HepG2 (cell line): ENCODE data around the gene R3HCC1L. TPM values are rescaled to one million over a fixed set of nuclear protein-coding genes. Genes with fewer than 3 reads are reported as not detected.
A peak's percentile ranks its signal among the peaks of the same experiment; 100 is the strongest.

Experiments used
- CBFB ChIP-seq: sonication (generic); formaldehyde crosslinking; IDR thresholded peaks from 2 replicates; pipeline ENCODE4 v1.4.0; 2020; ENCODE audit warnings: missing genetic modification reagents
- GABPA ChIP-seq, 2 experiments: IDR thresholded peaks; 2 replicates each; pipeline ENCODE4 v1.6.1; 2011 to 2016; ENCODE audit warnings: low read depth in 2 of 2, low read length in 1 of 2, missing biosample characterization in 1 of 2, missing genetic modification characterization in 1 of 2
- GABPB1 ChIP-seq: IDR thresholded peaks from 2 replicates; pipeline ENCODE4 v1.6.1; 2016; ENCODE audit warnings: mild to moderate bottlenecking, missing genetic modification reagents, moderate library complexity, missing compliant biosample characterization
- GFI1 ChIP-seq: sonication (generic); formaldehyde crosslinking; IDR thresholded peaks from 2 replicates; pipeline ENCODE4 v1.5.0; 2020; ENCODE audit warnings: missing genetic modification reagents, mild to moderate bottlenecking, borderline replicate concordance
- ISL2 ChIP-seq: sonication (generic); formaldehyde crosslinking; IDR thresholded peaks from 2 replicates; pipeline ENCODE4 v1.5.0; 2020; ENCODE audit warnings: missing genetic modification reagents
- KMT2A ChIP-seq: sonication (generic); formaldehyde crosslinking; IDR thresholded peaks from 2 replicates; pipeline ENCODE4 v1.4.0; 2020; ENCODE audit warnings: missing genetic modification reagents
- MEIS2 ChIP-seq: sonication (generic); formaldehyde crosslinking; IDR thresholded peaks from 2 replicates; pipeline ENCODE4 v1.9.0; 2021; ENCODE audit warnings: mild to moderate bottlenecking, missing genetic modification reagents
- MIXL1 ChIP-seq: IDR thresholded peaks from 2 replicates; pipeline ENCODE4 v1.6.1; 2016
- MYC ChIP-seq: sonication (generic); formaldehyde crosslinking; IDR thresholded peaks from 2 replicates; pipeline ENCODE4 v1.9.0; 2021; ENCODE audit warnings: missing genetic modification reagents, borderline replicate concordance
- NFE2L2 ChIP-seq: fragments of 150-350 bp; IDR thresholded peaks from 2 replicates; pipeline ENCODE4 v1.6.1; 2014; ENCODE audit warnings: low read length
- NFIB ChIP-seq: sonication (generic); formaldehyde crosslinking; IDR thresholded peaks from 2 replicates; pipeline ENCODE4 v1.9.0; 2021; ENCODE audit warnings: missing genetic modification reagents, mild to moderate bottlenecking, borderline replicate concordance
- POLR2G ChIP-seq: fragments of 200-400 bp; formaldehyde crosslinking; IDR thresholded peaks from 2 replicates; pipeline ENCODE4 v1.6.1; 2018; ENCODE audit warnings: mild to moderate bottlenecking, low read depth, low read length, moderate library complexity
- SAP130 ChIP-seq: IDR thresholded peaks from 2 replicates; pipeline ENCODE4 v1.6.1; 2016; ENCODE audit warnings: low read depth
- SMAD3 ChIP-seq: sonication (generic); formaldehyde crosslinking; IDR thresholded peaks from 2 replicates; pipeline ENCODE4 v1.4.0; 2020; ENCODE audit warnings: missing genetic modification reagents
- SNAPC2 ChIP-seq: sonication (generic); formaldehyde crosslinking; IDR thresholded peaks from 2 replicates; pipeline ENCODE4 v1.8.1; 2022; ENCODE audit warnings: mild to moderate bottlenecking, missing genetic modification reagents
- TFE3 ChIP-seq: IDR thresholded peaks from 2 replicates; pipeline ENCODE4 v1.6.1; 2016
- TOPORS ChIP-seq: sonication (generic); formaldehyde crosslinking; IDR thresholded peaks from 2 replicates; pipeline ENCODE4 v1.8.0; 2023; ENCODE audit warnings: mild to moderate bottlenecking, missing genetic modification reagents
- USF2 ChIP-seq, 2 experiments: sonication (generic) in 1 of 2; formaldehyde crosslinking in 1 of 2; IDR thresholded peaks; 2 replicates each; pipeline versions ENCODE4 v1.5.1 to v1.6.1; 2011 to 2020; ENCODE audit warnings: borderline replicate concordance in 1 of 2, low read depth in 1 of 2, low read length in 1 of 2, mild to moderate bottlenecking in 1 of 2, missing genetic modification reagents in 1 of 2, moderate library complexity in 1 of 2
- YY1 ChIP-seq: IDR thresholded peaks from 2 replicates; pipeline ENCODE4 v1.6.1; 2011; ENCODE audit warnings: low read length, low read depth, moderate library complexity, mild to moderate bottlenecking; ENCODE audit not compliant: insufficient read depth, insufficient replicate concordance
- ZBTB43 ChIP-seq: sonication (generic); formaldehyde crosslinking; conservative IDR thresholded peaks from 2 replicates; pipeline ENCODE4 v1.4.0; 2020; ENCODE audit warnings: missing genetic modification reagents
- ZMAT3 ChIP-seq: sonication (generic); formaldehyde crosslinking; conservative IDR thresholded peaks from 2 replicates; pipeline ENCODE4 v1.7.0; 2021; ENCODE audit warnings: missing genetic modification reagents
- ZNF362 ChIP-seq: sonication (generic); formaldehyde crosslinking; IDR thresholded peaks from 2 replicates; pipeline ENCODE4 v1.4.0; 2020; ENCODE audit warnings: missing genetic modification reagents, mild to moderate bottlenecking, borderline replicate concordance
- ZNF556 ChIP-seq: sonication (generic); formaldehyde crosslinking; IDR thresholded peaks from 2 replicates; pipeline ENCODE4 v1.4.0; 2020; ENCODE audit warnings: mild to moderate bottlenecking, missing genetic modification reagents, borderline replicate concordance
- ZNF670 ChIP-seq: sonication (generic); formaldehyde crosslinking; IDR thresholded peaks from 2 replicates; pipeline ENCODE4 v1.8.0; 2022; ENCODE audit warnings: mild to moderate bottlenecking, missing genetic modification reagents, borderline replicate concordance
- polyA plus RNA-seq, 8 experiments: library from polyadenylated mRNA; depleted of rRNA in 3 of 8; stranded (reverse) in 7 of 8; unstranded in 1 of 8; fragments of >200 nt; fragmentation: Illumina TruSeq in 4 of 8; extraction: Trizol in 4 of 8; gene quantifications; 2 replicates each; pipeline versions ENCODE4 v1.2.1 to v1.2.3, GENCODE V29; 2011 to 2016; ENCODE audit warnings: low read depth in 4 of 8, missing spikeins in 1 of 8, mixed read lengths in 1 of 8; ENCODE audit not compliant: insufficient read depth in 1 of 8
- total RNA-seq, 5 experiments: library from RNA; depleted of rRNA; stranded (reverse); fragments of >200 nt; fragmentation: Illumina TruSeq; extraction: Trizol; gene quantifications; 2 replicates each; pipeline ENCODE4 v1.2.3, GENCODE V29; 2016; ENCODE audit warnings: low read depth in 1 of 5

R3HCC1L gene
- total and polyA plus RNA-seq, 2 of the 13 experiments (the other 11 are each of a cell fraction or from before 2014, with no cell fraction given): 6.5 to 12.2 TPM

GRCh38 chr10:98134431-98135221 lies at the start of gene R3HCC1L (continued):
- TF ChIP-seq ZBTB43 (CRISPR knock-in tag): 0 out of 2 replicates have a peak, but pooled peaks have one; percentile 33
- TF ChIP-seq GABPA (IDR thresholded peaks at IDR 0.05; ENCODE audit: low read depth, low read length): peak; percentile 59
- TF ChIP-seq GABPA (CRISPR knock-in tag; IDR thresholded peaks at IDR 0.05; ENCODE audit: low read depth): peak; percentile 86
- TF ChIP-seq MEIS2 (CRISPR knock-in tag): no peak
- TF ChIP-seq NFIB (CRISPR knock-in tag): no peak
- TF ChIP-seq ZNF670 (CRISPR knock-in tag): no peak
- TF ChIP-seq USF2 (IDR thresholded peaks at IDR 0.05; ENCODE audit: low read depth, low read length): no peak
- TF ChIP-seq USF2 (CRISPR knock-in tag; IDR thresholded peaks at IDR 0.05; ENCODE audit: borderline replicate concordance): no peak
- TF ChIP-seq CBFB: no peak
- TF ChIP-seq GFI1 (CRISPR knock-in tag): peak; percentile 73; the same call in 1 of the 2 replicates
- peak; percentile 53; the same call in 1 of the 2 replicates for TF ChIP-seq MYC (CRISPR knock-in tag)
- no peak for TF ChIP-seq SNAPC2 (CRISPR knock-in tag)
- TF ChIP-seq KMT2A: peak; percentile 89
- peak; percentile 83; the same call in 1 of the 2 replicates for TF ChIP-seq ZNF362 (CRISPR knock-in tag)
- TF ChIP-seq MIXL1 (CRISPR knock-in tag): 0 out of 2 replicates have a peak, but pooled peaks have one; percentile 31
- TF ChIP-seq NFE2L2: no peak
- TF ChIP-seq ZMAT3 (CRISPR knock-in tag): no peak
- TF ChIP-seq SAP130 (CRISPR knock-in tag): peak; percentile 81
- peak; percentile 89 for TF ChIP-seq YY1
- TF ChIP-seq SMAD3 (CRISPR knock-in tag): no peak
- peak; percentile 55; the same call in 1 of the 2 replicates for TF ChIP-seq TFE3 (CRISPR knock-in tag)
- TF ChIP-seq POLR2G: peak; percentile 89
- peak; percentile 82 for TF ChIP-seq ZNF556 (CRISPR knock-in tag)
- peak; percentile 30; the same call in 1 of the 2 replicates for TF ChIP-seq ISL2
- TF ChIP-seq GABPB1 (CRISPR knock-in tag): peak; percentile 95
- peak; percentile 73; the same call in 1 of the 2 replicates for TF ChIP-seq TOPORS (CRISPR knock-in tag)
